ENCODE measurements around the gene CCNO. TPM values are rescaled to one million over a fixed set of nuclear protein-coding genes. Genes with fewer than 3 reads are reported as not detected.

The CCNO gene
- total RNA-seq, 1 donor from 2014 or later: 0.73 TPM

GRCh38 chr5:55222985-55223811 is 10.2 kb downstream of the CCNO start:
- DNase-seq (ENCODE audit: low read depth, low spot score): no peak

DNA sequence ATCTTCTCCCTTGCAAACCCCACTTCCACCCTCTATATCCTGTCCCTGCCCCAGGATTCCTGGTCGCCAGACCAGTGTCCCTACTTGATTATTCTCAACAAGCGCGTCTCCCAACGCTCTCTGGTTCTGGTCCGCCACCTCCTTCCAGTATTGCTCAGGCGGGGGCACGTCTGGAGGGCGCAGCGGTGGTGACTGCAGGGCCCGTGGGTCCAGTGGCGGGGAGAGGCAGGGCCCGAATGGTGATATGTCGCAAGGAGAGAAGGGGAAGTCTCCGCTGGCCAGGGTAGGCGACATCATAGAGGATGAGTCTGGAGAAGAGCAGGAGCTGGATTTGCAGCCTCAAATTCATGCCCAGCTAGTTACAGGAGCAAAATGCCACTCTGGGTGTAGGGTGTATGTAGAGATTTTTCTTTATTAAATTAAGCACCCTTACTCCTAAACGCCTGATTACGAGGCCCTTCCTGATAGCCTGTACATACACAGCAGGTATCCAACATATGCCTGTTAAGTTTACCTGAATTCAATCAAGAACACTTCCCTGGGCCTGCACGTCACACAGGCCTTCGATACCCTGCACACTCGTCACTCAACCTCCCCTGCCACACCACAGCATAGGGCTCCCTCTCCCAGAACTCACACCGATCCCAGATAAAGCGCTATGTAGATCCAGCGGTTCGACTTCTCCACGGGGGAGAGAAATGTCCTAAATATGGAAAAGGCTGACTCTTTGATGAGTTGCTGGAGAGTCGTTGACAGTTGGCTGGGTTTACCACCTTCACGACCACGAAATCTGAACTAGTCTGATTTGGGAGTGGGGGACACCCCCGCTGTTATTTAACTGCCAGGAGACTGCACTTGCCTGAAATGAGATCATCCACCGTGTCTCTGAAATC is 11.1 kb downstream of the CCNO start:
- DNase-seq (ENCODE audit: low read depth, low spot score): no peak

DNA sequence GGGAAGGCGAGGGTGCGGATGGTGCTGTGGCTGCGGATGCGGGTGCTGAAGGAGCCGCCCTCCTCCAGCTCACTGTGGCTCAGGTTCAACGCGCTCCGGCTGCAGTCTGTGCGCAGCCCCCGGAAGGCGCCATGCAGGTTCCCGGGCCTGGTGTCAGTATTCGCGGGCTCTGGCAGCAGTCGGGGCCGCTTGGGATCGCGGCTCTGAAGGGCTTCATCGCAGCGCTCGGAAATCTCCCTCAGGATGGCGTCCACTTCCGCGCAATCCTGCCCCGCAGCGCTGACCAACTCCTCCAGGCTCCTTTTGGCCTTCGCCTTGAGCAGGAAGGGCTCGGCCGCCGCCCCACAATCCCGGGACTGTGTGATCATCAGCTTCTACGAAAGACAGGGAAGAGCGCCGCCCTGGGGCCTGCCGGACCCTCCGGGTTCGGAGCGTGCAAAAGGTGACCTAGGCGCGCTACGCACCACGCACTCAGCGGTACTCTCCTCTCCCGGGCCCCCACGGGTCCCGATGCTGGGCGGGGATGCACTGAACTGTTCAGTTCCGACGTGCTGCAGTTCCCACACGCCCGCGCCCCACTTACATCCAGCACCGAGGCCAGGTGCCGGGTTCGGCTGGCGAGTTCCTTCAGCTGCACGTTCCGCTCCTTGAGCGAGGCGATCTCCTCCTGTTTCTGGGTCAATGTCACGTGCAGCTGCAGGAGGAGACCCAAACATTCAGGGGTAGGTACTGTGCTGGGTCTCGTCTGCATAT is 12.8 kb downstream of the CCNO start:
- no peak for DNase-seq (ENCODE audit: low read depth, low spot score)

DNA sequence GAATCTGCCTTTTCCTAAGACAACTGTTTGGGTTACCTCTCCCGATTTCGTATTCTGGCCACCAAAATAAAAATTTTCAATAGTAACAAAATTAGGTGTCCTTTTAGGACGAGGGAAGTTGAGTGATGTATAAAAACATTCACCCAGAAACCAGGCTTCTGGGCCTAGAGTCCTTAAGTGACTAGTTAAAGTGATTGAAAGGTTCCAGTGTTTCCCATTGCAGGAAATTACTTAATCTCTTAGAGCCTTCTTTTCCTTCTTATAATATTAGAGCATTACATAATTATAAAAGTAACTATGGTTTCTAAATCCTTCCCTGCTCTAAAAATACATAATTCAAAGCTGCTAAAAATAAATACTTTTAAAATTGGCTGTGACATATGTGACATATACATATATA is 13.6 kb downstream of the CCNO start:
- DNase-seq (ENCODE audit: low read depth, low spot score): no peak

DNA sequence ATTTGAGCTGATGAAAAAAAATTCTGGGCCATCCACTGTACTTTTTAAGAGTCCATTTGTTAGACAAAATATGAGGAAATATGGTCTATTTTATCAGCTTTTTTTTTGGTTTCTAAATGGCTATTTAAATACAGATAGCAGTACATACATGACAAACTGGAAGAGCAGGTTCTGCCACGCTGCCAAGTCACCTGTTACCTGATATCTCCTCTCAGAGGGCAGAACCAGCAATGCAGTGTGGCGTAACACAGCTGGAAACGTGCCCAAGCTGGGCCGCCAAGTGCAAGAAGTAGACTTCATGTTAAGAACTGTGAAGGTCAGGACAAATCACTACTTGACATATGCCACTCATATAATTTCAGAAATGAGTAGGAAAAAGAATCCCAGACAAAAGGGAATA is 14.4 kb downstream of the CCNO start:
- no peak for DNase-seq (ENCODE audit: low read depth, low spot score)

DNA sequence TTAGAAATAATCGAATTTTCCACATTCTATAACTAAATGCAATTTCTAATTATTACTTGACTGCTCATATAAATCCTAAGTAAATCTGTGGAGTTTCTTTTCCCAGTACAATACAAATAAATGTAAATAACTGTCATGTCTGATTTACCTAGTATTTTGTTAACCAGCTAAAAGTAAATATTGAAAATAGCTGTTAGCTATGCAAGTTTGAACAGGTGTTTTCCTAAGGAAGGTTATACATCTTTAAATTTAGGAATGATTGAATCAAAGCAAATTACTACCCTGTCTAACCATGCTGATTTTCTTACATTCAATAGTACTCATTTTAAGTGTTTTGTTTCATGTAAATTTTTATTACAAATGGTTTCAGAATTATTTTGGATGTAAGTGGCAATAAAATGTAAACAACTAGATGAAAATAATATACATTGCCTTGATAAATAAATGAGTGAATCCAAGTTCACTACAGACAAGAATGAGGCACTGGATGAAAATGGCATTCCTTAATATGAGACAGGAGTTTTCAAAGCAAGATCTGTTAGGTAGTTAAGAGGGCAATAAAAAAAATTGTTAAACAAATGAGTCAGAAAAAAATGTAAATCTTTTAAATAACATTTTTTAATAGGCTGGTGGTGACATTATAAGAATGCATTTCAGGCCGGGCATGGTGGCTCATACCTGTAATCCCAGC is 22.1 kb downstream of the CCNO start:
- DNase-seq (ENCODE audit: low read depth, low spot score): no peak

DNA sequence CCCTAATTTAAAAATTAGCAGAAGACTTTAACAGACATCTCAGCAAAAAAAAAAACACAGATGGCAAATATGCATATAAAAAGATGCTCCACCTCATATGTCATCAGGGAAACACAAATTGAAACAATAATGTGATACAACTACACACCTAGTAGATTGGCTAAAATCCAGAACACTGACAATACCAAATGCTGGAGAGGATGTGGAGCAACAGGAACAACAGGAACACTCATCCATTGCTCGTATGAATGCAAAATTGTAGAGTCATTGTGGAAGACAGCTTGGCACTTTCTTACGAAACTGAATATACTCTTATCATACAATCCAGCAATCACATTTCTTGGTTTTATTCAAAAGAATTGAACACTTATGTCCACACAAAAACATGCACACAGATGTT is 28.4 kb downstream of the CCNO start:
- DNase-seq (ENCODE audit: low read depth, low spot score): no peak

GRCh38 chr5:55191165-55191564 is 42.2 kb downstream of the CCNO start:
- no peak for DNase-seq (ENCODE audit: low read depth, low spot score)

DNA sequence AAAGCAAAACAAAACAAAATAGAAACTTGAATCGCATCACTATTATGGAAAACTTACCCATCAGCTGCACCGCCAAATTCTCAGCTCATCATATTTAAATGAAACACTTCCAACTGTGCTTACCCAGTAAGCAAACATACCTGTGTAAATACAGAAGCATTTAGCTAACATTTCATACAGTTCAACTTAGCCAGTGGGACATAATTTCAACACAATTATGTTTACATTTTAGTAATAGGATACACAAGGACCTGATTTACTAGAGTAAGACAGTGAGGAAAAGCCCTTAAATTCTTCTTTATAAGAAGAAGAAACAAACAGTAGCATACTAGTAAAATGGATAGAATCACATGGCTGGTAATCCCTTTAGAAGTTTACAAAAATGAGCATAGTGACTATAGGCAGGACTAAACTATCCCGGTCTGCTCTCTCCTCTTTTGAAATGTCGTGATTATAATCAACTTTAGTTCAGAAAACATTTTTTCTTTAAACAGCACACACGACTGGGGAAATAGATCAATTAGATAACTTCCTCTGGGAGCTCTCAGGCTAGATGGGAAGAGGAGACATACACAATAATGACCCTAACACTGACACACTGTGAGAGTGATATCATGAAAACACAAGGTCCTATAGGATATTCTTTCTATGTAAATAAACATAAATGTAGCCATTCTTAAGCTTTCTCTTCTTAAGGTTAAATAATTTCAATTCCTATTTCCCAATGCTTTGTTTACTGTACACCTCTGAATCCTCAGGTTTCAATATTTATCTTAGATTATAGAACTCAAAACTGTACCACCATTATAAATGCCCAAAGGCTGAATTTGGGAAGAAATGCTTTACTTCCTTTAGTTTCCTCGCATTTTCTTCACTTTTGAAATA is 44.5 kb downstream of the CCNO start:
- no peak for DNase-seq (ENCODE audit: low read depth, low spot score)

DNA sequence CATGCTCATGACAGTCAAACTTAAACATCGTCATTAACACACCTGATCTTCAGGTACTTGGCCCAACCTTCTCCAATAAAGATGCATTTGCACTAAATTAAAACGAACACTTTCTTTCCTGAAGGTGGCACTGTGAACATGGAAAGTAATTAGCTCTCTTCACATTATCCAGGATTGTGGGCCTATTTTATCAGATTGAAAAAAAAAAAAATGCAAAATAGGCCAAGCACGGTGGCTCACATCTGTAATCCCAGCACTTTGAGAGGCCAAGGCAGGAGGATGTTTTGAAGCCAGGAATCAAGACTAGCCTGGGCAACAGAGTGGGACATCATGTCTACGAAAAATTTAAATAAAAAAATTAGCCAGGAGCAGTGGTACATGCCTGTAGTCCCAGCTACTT is 46.0 kb downstream of the CCNO start:
- DNase-seq (ENCODE audit: low read depth, low spot score): no peak

Other genes starting within 250 kb of the CCNO start
- 466 and 764 TPM in 2 replicates for gene ESM1, start 248.0 kb downstream of the CCNO start, total RNA-seq
- not detected in 2 replicates for gene GZMK, start 209.4 kb downstream of the CCNO start, total RNA-seq
- 0.53 TPM in 1 of 2 replicates, not detected in the other for gene GZMA, start 131.0 kb downstream of the CCNO start, total RNA-seq
- 46.2 and 66.8 TPM in 2 replicates for gene GPX8, start 73.4 kb downstream of the CCNO start, total RNA-seq
- 0.07 and 0.14 TPM in 2 replicates for gene CDC20B, start 60.4 kb downstream of the CCNO start, total RNA-seq
- 0.13 TPM in 1 of 2 replicates, not detected in the other for gene MCIDAS, start 6.3 kb downstream of the CCNO start, total RNA-seq
- 30.1 and 45.4 TPM in 2 replicates for gene DHX29, start 74.1 kb upstream of the CCNO start, total RNA-seq
- gene MTREX, start 74.4 kb upstream of the CCNO start, total RNA-seq: 88.4 and 129 TPM in 2 replicates